ENCODE data around the gene ZBTB44.
"Not testable (repeated sequence)": the region's sequence is repeated elsewhere in the genome, so short reads cannot be mapped to it uniquely, and the experiment has no call there.

ZBTB44 gene, protein sequence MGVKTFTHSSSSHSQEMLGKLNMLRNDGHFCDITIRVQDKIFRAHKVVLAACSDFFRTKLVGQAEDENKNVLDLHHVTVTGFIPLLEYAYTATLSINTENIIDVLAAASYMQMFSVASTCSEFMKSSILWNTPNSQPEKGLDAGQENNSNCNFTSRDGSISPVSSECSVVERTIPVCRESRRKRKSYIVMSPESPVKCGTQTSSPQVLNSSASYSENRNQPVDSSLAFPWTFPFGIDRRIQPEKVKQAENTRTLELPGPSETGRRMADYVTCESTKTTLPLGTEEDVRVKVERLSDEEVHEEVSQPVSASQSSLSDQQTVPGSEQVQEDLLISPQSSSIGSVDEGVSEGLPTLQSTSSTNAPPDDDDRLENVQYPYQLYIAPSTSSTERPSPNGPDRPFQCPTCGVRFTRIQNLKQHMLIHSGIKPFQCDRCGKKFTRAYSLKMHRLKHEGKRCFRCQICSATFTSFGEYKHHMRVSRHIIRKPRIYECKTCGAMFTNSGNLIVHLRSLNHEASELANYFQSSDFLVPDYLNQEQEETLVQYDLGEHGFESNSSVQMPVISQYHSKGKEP

DNA sequence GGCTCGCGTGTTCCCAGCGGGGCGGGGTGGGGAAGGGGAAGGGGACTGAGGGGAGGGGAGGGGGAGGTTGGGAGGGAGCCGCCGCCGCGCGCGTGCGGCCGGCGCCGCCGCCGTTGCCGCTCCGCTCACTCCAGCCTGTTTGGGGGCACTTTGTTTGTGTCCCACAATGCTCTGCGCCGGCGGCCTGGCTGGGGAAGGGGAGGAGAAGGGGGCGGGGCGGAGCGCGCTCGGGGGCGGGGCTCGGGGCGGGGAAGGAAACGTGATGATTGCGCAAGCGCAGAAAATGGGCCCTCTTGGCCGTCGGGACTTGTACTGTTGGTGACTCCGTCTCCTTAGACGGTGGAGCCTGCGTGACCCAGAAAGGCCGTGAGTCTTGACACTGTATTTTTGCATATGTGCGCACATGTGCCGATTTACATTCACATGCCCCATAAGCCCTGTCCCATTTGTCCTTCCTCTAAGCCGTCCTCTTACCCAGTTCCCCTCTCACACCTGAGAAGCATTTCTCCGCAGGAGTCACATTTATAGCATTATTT, at the start of gene ZBTB44:
Gene ZBTB44, minus strand, starts transcription at position 168 of the 536 bp plus-strand sequence. CDS start 53,044 bp downstream, outside the sequence.
- DNase-seq (ENCODE audit: low read depth) = peak; percentile 36

DNA sequence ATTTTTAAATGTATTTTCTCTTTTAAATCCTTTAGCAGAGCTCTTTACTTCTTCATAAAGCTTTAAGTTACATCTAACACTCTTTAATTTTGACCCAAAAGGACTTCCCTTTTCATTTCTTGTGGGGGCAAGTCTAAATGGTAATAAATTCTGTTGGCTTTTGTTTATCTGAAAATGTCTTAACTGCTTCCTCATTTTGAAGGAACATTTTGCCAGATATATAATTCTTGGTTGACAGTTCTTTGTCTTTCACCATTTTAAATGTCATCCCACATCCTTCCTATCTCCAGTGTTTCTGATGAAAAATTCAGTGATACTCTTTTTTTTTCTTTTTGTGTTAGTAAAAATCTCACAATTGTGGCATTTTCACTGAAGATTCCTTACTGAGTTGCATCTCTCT, 44.7 kb upstream of the ZBTB44 start:
- no peak for DNase-seq (ENCODE audit: low read depth)

DNA sequence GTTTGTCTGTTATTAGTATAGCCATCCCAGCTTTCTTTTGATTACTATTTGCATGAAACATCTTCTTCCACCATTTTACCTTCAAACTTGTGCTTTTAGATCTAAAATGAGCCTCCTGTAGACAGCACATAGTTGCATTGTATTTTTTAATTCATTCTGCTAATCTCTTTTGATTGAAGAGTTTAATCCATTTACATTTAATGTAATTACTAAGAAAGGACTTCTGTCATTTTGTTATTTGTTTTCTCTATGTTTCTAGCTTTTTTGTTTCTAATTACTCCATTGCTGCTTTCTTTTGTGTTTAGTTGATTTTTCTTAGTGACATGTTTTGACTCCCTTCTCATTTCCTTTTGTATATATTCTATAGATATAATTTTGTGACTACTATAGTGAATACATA, 43.7 kb upstream of the ZBTB44 start:
- no peak for DNase-seq (ENCODE audit: low read depth)

DNA sequence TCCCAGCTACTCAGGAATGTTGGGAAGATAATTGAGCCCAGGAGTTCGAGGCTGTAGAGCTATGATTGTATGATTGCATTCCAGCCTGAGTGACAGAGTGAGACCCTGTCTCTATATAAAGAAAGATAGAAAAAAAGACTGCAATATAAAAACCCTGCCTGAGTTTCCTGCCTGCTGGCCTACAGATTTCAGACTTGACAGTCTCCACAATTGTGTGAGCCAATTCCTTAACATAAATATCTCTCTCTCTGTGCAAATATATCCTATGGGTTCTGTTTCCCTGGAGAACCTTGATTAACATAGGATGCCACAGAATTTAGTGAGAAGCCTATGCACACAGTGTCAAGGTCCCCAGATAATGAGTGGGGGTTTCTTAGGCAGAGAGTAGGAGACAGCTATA, 32.5 kb upstream of the ZBTB44 start:
- DNase-seq (ENCODE audit: low read depth) = no peak

DNA sequence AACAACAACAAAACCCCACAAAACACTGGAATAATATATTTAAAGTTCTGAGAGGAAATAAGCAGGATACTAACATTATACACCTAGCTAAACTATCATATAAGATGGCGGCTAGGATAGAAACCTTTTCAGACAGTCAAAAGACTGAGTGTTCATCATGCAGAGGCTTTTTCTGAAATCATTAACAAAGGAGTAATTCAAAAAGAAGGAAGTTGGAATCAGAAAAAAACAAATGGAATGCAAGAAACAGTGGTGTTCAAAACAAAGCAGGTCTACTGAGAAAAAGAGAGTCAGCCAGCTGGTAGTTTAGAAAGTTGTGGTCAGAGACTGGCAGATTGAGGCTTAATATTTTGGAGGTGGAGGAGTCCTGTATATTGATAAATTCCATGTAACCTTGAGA, 30.1 kb upstream of the ZBTB44 start:
- DNase-seq (ENCODE audit: low read depth) = no peak

DNA sequence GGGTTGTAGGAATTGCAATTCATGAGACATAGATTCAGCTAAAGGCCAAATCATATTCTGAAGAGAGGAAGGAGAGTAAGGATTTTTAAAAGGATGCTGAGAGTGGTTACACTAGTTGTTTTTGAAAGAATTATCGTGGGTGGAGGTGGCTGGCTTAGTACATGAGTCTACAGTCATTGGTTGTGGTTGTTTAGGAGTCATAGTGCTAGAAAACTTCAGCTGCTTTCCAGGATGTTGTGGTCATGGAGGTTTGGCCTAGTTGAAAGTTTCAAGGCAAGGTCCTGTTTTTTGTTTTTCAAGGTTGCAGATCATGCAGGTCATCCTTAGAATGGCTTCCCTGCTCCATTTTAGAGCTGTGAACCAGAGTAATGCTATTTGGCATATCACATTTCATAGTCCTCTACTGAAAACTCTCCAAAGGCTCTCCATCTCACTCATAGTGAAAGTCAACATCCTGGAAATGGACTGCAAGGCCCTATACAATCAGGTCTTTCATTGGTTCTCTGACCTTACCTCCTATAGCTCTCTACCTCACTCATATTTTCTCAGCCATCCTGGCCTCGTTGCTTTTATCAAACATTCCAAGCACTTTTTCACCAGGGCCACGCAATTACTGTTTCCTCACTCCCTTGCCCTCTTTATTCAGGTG, 26.1 kb upstream of the ZBTB44 start:
- no peak for DNase-seq (ENCODE audit: low read depth)

DNA sequence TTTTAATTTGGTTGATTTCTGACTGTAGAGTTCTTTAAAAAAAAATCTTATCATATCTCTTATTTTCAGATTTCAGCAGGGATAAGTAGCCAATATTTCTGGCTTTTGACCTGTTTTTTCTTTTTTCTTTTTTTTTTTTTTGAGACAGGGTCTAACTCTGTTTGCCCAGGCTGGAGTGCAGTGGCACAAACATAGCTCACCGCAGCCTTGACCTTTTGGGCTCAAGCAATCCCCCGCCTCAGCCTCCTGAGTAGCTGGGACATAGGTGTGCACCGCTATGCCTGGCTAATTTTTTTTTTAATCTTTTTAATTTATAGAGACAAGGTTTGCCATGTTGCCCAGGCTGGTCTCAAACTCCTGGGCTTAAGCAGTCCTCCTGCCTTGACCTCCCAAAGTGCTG, 23.9 kb upstream of the ZBTB44 start:
- no peak for DNase-seq (ENCODE audit: low read depth)

DNA sequence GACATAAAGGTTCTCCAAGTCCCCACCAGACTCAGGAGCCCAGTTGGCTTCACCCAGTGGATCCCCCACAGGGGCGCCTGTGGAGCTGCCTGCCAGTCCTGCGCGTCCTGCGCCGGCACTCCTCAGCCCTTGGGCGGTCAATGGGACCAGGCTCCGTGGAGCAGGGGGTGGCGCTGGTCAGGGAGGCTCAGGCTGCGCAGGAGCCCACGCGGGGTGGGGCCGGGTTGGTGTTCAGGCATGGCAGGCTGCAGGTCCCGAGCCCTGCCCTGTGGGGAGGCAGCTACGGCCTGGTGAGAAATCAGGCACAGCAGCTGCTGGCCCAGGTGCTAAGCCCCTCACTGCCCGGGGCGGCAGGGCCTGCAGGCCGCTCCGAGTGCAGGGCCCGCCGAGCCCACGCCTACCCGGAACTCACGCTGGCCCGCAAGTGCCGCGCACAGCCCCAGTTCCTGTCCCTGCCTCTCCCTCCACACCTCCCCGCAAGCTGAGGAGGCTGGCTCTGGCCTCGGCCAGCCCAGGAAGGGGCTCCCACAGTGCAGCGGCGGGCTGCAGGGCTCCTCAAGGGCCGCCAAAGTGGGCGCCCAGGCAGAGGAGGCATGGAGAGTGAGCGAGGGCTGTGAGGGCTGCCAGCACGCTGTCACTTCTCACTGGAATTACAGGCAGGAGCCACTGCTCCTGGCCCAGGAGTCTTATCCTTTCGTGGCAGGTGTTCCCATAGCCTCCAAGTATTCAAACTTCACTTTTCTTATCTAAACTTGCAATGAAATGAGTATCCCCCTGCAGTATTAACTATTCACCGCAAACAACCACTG, 22.8 kb upstream of the ZBTB44 start:
- no peak for DNase-seq (ENCODE audit: low read depth)

DNA sequence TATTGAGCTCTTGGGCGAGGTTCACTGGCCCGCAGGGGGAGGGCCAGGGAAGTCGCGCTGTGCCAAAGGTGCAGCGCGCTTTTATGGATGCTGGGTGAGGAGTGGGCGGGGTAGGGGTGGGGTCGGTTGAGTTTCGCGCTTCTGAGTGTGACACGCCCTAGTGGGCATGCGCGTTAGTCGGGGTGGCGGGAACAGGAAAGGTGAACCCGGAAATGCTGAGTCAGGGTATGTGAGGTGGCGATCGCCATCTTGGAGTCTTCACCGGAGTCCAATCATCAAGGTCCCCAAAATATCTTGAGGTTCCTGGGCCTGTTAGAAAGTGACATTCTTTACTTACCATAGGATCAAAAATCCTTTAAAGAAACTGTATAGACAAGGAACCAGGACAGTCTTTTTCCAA, 16.7 kb upstream of the ZBTB44 start:
- not testable (repeated sequence) for DNase-seq (ENCODE audit: low read depth)

DNA sequence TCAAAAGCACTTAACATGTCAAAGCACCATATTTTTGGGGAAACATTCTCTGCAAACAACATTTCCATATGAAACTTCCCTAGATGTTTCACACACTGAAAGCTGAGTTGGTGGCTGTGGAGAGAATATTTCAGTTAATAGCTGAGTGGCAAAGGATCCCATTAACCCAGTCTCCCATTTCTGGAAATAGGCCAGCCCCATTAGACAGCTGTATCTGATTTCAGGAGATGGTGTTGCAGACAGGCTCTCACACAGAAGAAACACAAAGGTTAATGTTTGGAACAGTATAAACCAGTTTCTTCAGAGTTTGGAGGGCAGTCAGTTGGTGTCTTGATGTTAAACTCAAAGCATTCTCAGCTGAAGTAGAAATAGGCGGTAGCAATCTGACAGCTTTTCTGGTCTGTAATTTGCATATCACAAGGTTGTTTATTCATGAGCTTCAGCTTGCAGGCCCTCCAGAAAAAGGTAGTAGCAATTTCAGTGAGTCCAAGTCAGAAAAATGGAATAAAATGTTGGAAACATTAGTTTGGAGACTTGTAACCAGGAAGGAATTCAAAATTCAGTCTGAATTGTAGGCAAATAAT, 15.5 kb upstream of the ZBTB44 start:
- no peak for DNase-seq (ENCODE audit: low read depth)

DNA sequence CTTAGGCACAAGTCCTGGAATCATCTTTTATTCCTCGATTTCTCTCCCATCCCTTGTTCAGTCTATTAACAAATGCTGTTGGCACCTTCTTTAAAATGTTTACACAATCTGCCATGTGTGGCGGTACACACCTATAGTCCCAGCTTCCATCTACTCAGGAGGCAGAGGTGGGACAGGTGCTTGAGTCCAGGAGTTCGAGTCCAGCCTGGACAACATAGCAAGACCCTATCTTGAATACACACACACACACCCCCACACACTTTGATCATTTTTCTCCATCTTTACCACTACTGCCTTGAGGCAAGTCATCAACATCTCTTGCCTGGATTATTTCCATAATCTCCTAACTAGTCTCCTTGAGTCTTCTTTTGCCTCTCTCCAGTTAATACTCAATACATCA, 13.7 kb upstream of the ZBTB44 start:
- no peak for DNase-seq (ENCODE audit: low read depth)

DNA sequence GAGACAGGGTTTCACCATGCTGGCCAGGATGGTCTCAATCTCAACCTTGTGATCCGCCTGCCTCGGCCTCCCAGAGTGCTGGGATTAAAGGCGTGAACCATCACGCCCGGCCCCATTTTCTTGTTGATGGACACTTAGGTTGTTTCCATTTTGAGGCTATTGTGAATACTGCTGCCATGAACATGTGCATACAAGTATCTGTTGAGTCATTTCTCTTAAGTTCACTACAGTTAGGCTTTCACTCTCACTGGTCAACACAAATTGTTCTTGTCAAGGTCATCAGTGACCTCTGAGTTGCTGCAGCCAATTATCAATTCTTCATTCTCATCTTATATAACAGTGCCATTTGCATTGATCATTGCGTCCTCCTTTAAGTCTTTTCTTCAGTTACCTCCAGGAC, 13.0 kb upstream of the ZBTB44 start:
- DNase-seq (ENCODE audit: low read depth) = no peak

DNA sequence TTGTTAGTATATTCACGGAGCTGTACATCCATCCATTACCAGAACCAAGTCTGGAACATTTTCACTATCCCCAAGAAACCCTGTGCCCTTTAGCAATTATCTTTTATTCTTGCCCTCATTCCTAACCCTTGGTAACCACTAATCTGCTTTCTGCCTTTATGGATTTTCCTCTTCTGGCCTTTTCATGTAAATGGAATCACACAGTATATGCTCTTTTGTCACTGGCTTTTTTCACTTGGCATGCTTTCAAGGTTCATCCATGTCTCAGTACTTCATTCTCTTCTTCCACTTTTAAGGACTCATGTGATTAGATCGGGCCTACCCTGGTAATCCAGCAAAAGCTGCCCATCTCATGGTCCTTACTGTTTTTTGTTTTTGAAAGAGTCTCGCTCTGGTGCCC, 11.0 kb upstream of the ZBTB44 start:
- DNase-seq (ENCODE audit: low read depth) = no peak

DNA sequence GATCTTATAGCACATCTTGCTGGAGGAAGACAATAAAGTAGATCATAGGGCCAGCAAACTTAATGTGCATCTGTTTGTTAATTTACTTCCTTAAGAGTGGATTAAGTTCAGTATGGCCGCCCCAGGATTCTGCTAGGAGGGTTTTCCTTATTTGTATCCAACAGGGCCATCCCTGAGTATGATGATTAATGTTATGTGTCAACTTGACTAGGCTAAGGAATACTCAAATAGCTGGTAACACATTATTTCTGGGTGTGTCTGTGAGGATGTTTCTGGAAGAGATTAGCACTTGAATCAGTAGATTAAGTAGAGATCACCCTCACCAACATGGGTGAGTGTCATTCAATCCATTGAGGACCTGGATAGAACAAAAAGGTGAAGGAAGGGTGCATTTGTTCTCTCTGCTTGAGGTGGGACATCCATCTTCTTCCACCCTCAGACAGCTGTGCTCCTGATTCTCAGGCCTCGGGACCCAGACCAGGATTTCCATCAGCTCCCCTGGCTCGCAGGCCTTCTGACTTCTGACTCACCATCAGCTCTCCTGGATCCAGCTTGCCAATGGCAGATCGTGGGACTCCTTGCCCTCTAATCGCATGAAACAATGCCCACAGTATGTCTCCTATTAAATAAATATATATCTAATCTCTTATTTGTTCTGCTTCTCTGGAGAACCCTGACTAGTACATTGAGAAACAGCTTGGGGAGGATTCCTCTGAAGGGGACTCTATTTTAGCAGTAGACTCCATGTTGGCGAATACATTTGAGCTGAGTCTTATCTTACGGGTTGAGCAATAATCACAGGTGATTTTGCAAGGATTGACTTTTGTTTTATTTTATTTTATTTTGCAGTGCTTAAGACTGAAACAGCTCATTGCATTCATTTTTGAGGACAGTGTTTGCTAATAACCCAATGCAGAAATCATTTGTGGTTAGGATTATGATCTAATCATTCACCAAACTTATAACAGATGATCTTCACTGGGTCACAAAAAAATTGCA, 9.0 kb upstream of the ZBTB44 start:
- peak; percentile 61 for DNase-seq (ENCODE audit: low read depth)

DNA sequence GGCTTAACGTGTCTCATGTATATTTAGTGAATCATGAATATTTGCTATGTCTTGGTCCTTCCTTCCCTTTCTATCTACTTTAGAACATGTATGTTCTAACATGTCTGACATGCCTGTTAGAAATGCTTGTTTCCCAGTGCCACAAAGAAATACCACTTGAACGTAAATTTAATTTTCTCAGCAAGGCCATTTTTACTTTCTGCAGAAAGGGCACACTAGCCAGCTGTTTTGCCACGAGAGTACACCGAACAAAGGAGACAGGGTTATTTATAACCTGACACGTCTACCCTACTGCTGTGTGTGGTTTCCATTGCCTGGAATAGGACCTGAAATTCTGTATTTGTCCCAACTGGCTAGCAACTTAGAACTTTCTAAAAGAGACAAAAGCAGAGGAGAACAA, 7.4 kb upstream of the ZBTB44 start:
- DNase-seq (ENCODE audit: low read depth) = no peak

DNA sequence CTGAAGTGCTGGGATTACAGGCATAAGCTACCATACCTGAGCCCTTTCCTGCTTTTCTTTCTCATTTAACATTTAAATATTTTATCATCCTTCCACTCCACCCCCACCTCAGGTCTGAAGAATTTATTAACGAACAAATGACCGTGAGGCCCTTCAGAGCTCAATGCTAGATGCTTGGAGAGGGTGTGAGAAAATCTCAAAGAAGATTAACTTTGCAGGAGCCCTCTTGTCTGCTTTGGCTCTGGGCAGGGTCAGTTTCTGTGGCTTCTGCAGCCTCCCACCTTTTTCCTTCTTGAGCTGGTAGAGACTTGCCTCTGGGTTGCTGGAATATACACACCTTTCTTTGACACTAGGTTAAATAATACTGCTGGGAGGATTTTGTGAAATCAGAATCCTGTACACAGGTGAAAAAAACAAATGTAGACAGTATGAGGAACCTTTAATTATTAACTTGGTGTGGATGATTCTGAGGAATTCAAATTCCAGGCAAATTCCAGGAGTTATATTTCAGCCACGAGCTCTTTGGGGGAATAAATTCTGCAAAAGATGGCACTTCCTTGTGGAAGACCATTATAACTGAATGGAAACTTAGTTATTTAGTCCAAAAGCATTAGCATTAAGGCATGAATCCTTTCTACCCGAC, 3.4 kb upstream of the ZBTB44 start:
- no peak for DNase-seq (ENCODE audit: low read depth)

DNA sequence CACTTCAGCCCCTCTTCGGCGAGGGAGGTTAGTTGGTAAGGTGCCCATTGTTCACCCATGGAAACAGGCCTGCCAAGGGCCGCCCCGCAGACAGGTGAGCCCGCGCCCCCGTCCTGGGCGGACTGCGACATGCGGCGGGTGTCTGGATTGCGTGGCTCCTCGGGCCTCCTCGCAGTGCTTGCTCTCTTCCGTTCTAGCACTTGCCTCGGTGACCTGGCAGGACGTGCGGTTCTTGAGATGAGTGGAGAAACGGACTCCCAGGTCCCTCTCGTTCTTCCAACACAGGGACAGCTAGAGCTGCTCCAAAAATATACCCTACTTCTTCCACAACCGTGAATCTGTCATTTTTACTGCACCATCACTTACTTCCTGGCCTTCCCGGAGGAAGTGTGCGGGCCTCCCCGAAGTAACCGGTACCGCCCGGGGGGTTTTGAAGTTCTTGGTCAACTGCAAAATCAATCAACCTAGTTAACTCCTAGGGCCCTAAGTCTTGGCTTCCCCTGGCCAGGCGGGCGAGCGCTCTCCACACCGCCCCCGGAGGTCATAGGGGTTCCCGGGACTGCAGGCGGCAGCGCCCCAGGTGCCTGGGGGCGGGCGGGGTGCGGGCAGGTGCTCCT, 745 bp upstream of the ZBTB44 start:
- no peak for DNase-seq (ENCODE audit: low read depth)

DNA sequence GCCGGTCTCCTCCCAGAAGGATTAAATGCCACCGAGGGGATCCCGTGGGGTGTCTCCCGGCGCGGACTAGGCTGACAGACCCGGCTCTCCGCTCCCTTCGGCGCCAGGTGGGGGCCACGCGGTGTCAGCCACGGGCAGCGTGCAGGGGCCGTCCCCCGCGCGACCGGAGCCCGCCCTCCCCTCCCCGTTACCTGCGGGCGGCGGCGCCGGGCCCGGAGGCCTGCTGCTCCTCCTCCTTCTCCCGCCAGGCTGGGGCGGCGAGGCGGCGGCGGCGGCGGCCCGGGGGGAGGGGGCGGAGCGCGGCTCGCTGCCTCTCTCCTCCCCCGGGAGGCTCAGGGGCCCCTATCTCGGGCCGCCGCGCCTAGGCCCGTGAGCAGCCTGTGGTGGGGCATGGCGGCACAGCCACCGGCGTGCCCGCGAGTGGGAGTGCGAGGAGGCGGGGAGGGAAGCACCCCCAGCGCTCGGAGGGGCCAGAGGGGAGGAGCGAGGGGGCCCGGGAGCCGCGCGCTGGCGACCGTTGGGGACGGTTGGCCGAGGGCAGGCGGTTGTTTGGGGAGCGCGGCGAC, 450 bp downstream of the ZBTB44 start:
- no peak for DNase-seq (ENCODE audit: low read depth)
